AG04450 (cell line): ENCODE measurements around the gene RPL36A. TPM values are rescaled to one million over a fixed set of nuclear protein-coding genes. Genes with fewer than 3 reads are reported as not detected.
A peak's percentile ranks its signal among the peaks of the same experiment; 100 is the strongest.

ENCODE experiments used
- CTCF ChIA-PET: fragments of 300-600, 350-600 bp; formaldehyde crosslinking; extraction: SDS; loops from one replicate; lab custom pipeline; 2022; ENCODE audit warnings: antibody characterized with exemption, inconsistent platforms; lab: Charles Lee
- POLR2A ChIA-PET: fragments of 350-600 bp; formaldehyde crosslinking; extraction: SDS; loops from one replicate; lab custom pipeline; 2021; ENCODE audit warnings: antibody characterized with exemption, inconsistent platforms; lab: Yijun Ruan, JAX
- DNase-seq: peaks from one replicate; pipeline ENCODE4 v3.0.0-alpha.2; 2011; ENCODE audit warnings: low read depth, low spot score
- H3K27ac ChIP-seq: one replicate; pipeline ENCODE4 v1.5.1; 2012; ENCODE audit warnings: low read depth, low read length, control low read depth
- H3K27me3 ChIP-seq: one replicate; pipeline ENCODE4 v1.6.0; 2012; ENCODE audit warnings: low read length; ENCODE audit not compliant: control insufficient read depth, insufficient read depth
- H3K4me3 ChIP-seq: 2 replicates; pipeline ENCODE4 v1.5.1; 2011; ENCODE audit warnings: mild to moderate bottlenecking, low read depth, low read length, control low read depth
- H3K9me3 ChIP-seq: 2 replicates; pipeline ENCODE4 v1.5.1; 2012; ENCODE audit warnings: low read length; ENCODE audit not compliant: control insufficient read depth, insufficient read depth
- CTCF ChIP-seq: IDR thresholded peaks from 2 replicates; pipeline ENCODE4 v1.5.1; 2011; ENCODE audit warnings: low read depth, low read length, control low read depth, inconsistent platforms
- polyA plus RNA-seq: library from polyadenylated mRNA; depleted of rRNA; stranded (reverse); fragments of >200 nt; gene quantifications from 2 replicates; pipeline ENCODE4 v1.2.3, GENCODE V29; 2011

Gene RPL36A
- polyA plus RNA-seq, 1 experiment: 2,123 TPM

DNA sequence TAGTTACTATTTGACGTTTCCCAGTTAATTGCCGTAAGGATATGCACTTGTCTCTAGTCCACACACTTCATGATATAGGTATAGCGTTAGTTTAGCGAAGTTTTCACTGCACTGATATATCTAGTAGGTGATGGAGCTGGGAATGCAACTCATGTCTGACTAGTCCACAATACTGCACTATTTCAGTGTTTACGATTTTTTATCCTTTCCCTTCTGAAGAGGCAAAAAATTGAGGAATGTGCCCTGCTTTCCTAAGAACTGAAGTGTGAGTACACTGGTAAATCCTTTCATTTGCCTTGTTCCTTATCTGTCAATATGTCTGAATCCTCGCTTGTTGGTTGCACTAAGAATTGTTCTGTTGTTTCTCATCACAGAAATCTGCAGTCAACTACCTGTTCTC is 1.0 kb downstream of the RPL36A start:
- H3K4me3 ChIP-seq: peak overlapping the region; percentile 75
- TF ChIP-seq CTCF: no peak
- H3K9me3 ChIP-seq: no peaks in the 10 kb centered on the region
- no peak overlapping the region for H3K27ac ChIP-seq
- H3K27me3 ChIP-seq: peaks cover 2% of the 10 kb centered on the region
- DNase-seq: no peak
- ChIA-PET POLR2A (interaction anchor here (1.5 to 2.1 kb wide), 2 partner anchors 10 to 16 kb away, joined by 6 to 7 read pairs; partner anchors contain the start of genes GLA and HNRNPH2), CTCF (no interaction called here)

GRCh38 chrX:101393530-101394305 is 2.9 kb downstream of the RPL36A start:
- H3K4me3 ChIP-seq: no peak overlapping the region
- no peak overlapping the region for H3K27ac ChIP-seq
- ChIA-PET POLR2A (interaction anchor here (0.7 kb wide), 1 partner anchor 13 kb away, joined by 3 read pairs; no protein-coding TSS in a partner anchor), CTCF (no interaction called here)
- H3K9me3 ChIP-seq: no peaks in the 10 kb centered on the region
- no peak for TF ChIP-seq CTCF
- no peak for DNase-seq
- H3K27me3 ChIP-seq: no peaks in the 10 kb centered on the region

- Histone ChIP-seq H3K27me3 (no peaks in the 10 kb centered on the region), H3K4me3 (no peak overlapping the region), H3K27ac (no peak overlapping the region), H3K9me3 (no peaks in the 10 kb centered on the region)
- TF ChIP-seq CTCF: no peak
- ChIA-PET POLR2A (interaction anchor here (0.7 kb wide), 1 partner anchor 12 kb away, joined by 3 read pairs; no protein-coding TSS in a partner anchor), CTCF (no interaction called here)
- no peak for DNase-seq
Measured at GRCh38 chrX:101394372-101394771, 3.6 kb downstream of the RPL36A start.

DNA sequence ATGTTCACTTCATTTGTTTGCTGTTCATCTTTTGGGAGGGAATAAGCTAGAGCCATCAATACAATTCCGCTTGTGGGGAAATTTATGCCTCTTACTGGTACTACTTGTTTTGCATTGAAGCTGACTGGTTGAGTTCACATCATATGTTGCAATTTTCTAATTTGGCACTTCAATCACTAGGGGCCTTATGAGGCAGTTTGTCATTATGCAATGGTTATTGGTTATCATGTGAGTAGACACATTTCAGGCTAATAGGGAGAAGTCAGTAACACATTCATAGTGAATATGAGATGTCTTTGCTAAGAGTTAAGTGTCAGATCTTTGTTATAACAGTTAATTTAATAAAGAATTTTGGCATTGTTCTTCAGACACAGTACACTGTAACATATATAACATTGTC is 5.0 kb downstream of the RPL36A start:
- Histone ChIP-seq H3K4me3 (no peak overlapping the region), H3K9me3 (no peaks in the 10 kb centered on the region), H3K27ac (no peak overlapping the region), H3K27me3 (no peaks in the 10 kb centered on the region)
- no peak for DNase-seq
- CTCF ChIA-PET: interaction anchor here (2.1 kb wide), 1 partner anchor 19 kb away, joined by 6 read pairs; no protein-coding TSS in a partner anchor
- no peak for TF ChIP-seq CTCF
- POLR2A ChIA-PET: interaction anchor here (0.7 kb wide), 1 partner anchor 35 kb away, joined by 3 read pairs; no protein-coding TSS in a partner anchor

DNA sequence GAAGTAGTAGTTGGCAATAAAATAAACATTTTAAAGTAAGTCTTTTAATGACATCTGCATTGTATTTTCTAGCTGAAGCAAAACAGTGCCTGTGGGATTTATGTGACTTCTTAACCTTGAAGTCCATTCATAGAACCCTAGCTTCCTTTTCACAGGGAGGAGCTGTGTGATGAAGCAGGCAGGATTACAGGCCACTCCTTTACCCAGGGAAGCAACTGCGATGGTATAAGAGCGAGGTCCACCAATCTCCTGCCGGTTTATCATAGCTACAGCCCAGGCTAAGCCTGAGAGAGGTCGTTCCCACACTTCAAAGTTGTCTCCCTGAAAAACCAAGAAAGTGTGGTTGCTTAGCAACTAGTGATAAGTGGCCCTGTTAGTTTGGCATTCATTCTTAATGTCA is 7.0 kb downstream of the RPL36A start:
- H3K27me3 ChIP-seq: no peaks in the 10 kb centered on the region
- ChIA-PET CTCF (no interaction called here), POLR2A (no interaction called here)
- no peaks in the 10 kb centered on the region for H3K9me3 ChIP-seq
- no peak overlapping the region for H3K27ac ChIP-seq
- DNase-seq: no peak
- no peak for TF ChIP-seq CTCF
- no peak overlapping the region for H3K4me3 ChIP-seq
